ENCODE measurements around the gene ELF4. TPM values are rescaled to one million over a fixed set of nuclear protein-coding genes. Genes with fewer than 3 reads are reported as not detected.

The ELF4 gene
- total RNA-seq, 1 experiment from 2014 or later: 19.2 TPM

GRCh38 chrX:130083107-130083490 lies 27.2 kb downstream of the ELF4 start:
- no peak overlapping the region for H3K4me2 ChIP-seq (ENCODE audit: low read length)
- H2AFZ ChIP-seq (ENCODE audit: low read depth, low read length, poor library complexity, severe bottlenecking): no peak overlapping the region
- TF ChIP-seq EGR1 (IDR thresholded peaks at IDR 0.05; ENCODE audit: low read depth): no peak
- TF ChIP-seq EZH2 (IDR thresholded peaks at IDR 0.05): no peak
- TF ChIP-seq YY1 (IDR thresholded peaks at IDR 0.05; ENCODE audit: extremely low read depth, insufficient replicate concordance, low read depth, low read length): no peak
- TF ChIP-seq ZBTB33 (IDR thresholded peaks at IDR 0.05; ENCODE audit: extremely low read depth, insufficient replicate concordance, low read length): no peak
- TF ChIP-seq CTCF (IDR thresholded peaks at IDR 0.05 in 2 of 3, conservative IDR thresholded peaks at IDR 0.05 in 1 of 3; ENCODE audit: borderline replicate concordance in 1 of 3, insufficient read depth in 1 of 3, low read depth in 2 of 3, low read length in 2 of 3): no peak
- no peak for TF ChIP-seq SP1 (IDR thresholded peaks at IDR 0.05; ENCODE audit: low read depth)
- no peak for TF ChIP-seq SIN3A (IDR thresholded peaks at IDR 0.05; ENCODE audit: low read depth)
- TF ChIP-seq JUND (IDR thresholded peaks at IDR 0.05): no peak
- no peak for TF ChIP-seq SRF (IDR thresholded peaks at IDR 0.05; ENCODE audit: low read depth)
- no peak for TF ChIP-seq TCF7L2 (IDR thresholded peaks at IDR 0.05; ENCODE audit: borderline replicate concordance, extremely low read depth, insufficient read depth, insufficient read length)
- TF ChIP-seq POLR2A (IDR thresholded peaks at IDR 0.05; ENCODE audit: borderline replicate concordance, extremely low read depth, insufficient read depth, insufficient read length): no peak
- no peak for TF ChIP-seq ZNF274 (IDR thresholded peaks at IDR 0.05; ENCODE audit: low read depth, low read length)
- TF ChIP-seq REST (IDR thresholded peaks at IDR 0.05; ENCODE audit: low read depth): no peak
- TF ChIP-seq FOSL1 (IDR thresholded peaks at IDR 0.05; ENCODE audit: low read depth): no peak
- TF ChIP-seq CBX3 (IDR thresholded peaks at IDR 0.05; ENCODE audit: low read depth): no peak
- no peak for TF ChIP-seq ZFX (IDR thresholded peaks at IDR 0.05)
- TF ChIP-seq ATF3 (IDR thresholded peaks at IDR 0.05): no peak
- H3K9me3 ChIP-seq (ENCODE audit: control insufficient read depth in 1 of 2, insufficient read depth in 1 of 2, low read depth in 1 of 2, low read length in 2 of 2): no peaks in the 10 kb centered on the region
- ATAC-seq: no peak
- DNase-seq (ENCODE audit: low read depth, low spot score): no peak
- no peaks in the 10 kb centered on the region for H3K36me3 ChIP-seq (ENCODE audit: control insufficient read depth in 1 of 2, insufficient read depth in 2 of 2, low read length in 2 of 2)
- H3K79me2 ChIP-seq (ENCODE audit: insufficient read depth, low read length): peaks cover 8% of the 10 kb centered on the region
- ChIA-PET RAD21 (ENCODE audit: low non-redundant PET in 1 of 2, low total read pairs in 2 of 2, uncharacterized antibody in 2 of 2, unreplicated experiment in 2 of 2) (no interaction called here), CTCF (no interaction called here), POLR2A (no interaction called here)
- no peaks in the 10 kb centered on the region for H3K9me2 ChIP-seq (ENCODE audit: insufficient read depth)
- H3K27ac ChIP-seq (ENCODE audit: low read depth, low read length): no peak overlapping the region
- BruUV-seq (replicated peaks): no TSS peak
- no peak overlapping the region for H3K4me3 ChIP-seq (replicated peaks in 1 of 2; ENCODE audit: low read depth in 1 of 2, low read length in 2 of 2)
- no peak overlapping the region for H3K9ac ChIP-seq (ENCODE audit: low read length)
- no peaks in the 10 kb centered on the region for H3K4me1 ChIP-seq (ENCODE audit: control insufficient read depth in 1 of 2, insufficient read depth in 2 of 2, low read length in 2 of 2)
- no peaks in the 10 kb centered on the region for H4K20me1 ChIP-seq (ENCODE audit: insufficient read depth)
- intact Hi-C loops (cut with micrococcal nuclease): no loop called here
- no peaks in the 10 kb centered on the region for H3K27me3 ChIP-seq (ENCODE audit: insufficient read depth, low read length)
